Mucosa of stomach (tissue), 1 donor: ENCODE measurements around the gene ABAT.
A peak's percentile ranks its signal among the peaks of the same experiment; 100 is the strongest.

Source experiments
- H3K27me3 ChIP-seq: one replicate; pipeline ENCODE4 v1.7.0; 2013; ENCODE audit warnings: mild to moderate bottlenecking, low read length; ENCODE audit not compliant: control insufficient read depth, insufficient read depth
- H3K36me3 ChIP-seq: one replicate; pipeline ENCODE4 v1.7.0; 2013; ENCODE audit warnings: low read length; ENCODE audit not compliant: control insufficient read depth, insufficient read depth
- H3K4me1 ChIP-seq: one replicate; pipeline ENCODE4 v1.7.0; 2013; ENCODE audit warnings: mild to moderate bottlenecking, low read length; ENCODE audit not compliant: control insufficient read depth, insufficient read depth
- H3K4me3 ChIP-seq: one replicate; pipeline ENCODE4 v1.7.0; 2013; ENCODE audit warnings: low read length
- H3K9ac ChIP-seq: one replicate; pipeline ENCODE4 v1.7.0; 2013; ENCODE audit warnings: mild to moderate bottlenecking, low read length, moderate library complexity
- H3K9me3 ChIP-seq: one replicate; pipeline ENCODE4 v1.7.0; 2013; ENCODE audit warnings: mild to moderate bottlenecking, low read length, moderate library complexity; ENCODE audit not compliant: control insufficient read depth
- donor health status: Pancreatic carcinoma.

The ABAT gene

DNA sequence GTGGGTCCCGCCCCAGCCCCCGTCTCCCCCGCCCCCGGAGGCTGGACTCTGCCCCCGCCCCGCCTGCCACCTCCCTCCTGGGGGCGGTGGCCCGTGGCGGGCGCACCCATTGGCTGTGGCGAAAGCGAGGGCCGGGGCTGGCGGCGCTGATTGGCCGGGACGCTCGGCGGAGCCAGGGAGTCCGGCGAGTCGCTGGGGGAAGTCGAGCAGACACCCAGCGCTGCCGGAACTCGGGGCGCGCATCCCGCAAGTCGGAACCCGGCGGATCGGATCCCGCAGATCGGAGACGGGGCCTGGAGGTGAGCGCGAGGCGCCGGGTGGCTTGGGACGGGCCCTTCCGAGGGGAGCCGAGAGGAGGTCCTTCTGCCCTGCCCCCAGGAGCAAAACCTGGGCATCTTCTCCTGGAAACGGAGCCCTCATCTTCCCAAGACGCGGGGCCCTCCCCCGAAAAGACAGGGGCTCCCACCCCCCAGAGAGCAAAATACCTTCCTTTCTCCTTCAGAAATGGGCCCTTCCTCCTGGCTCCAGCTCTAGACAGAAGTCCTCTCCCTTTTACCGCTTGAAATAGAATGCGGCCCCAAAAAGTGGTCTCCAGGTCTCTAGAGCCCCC is at the start of gene ABAT:
TSS of gene ABAT (plus strand) at position 205 of the 610 bp plus-strand sequence. CDS start 61,123 bp downstream, outside the sequence.
- Histone ChIP-seq H3K27me3 (no peaks in the 10 kb centered on the region), H3K4me3 (peak within 1 kb of the TSS; percentile 71), H3K9ac (peak within 1 kb of the TSS; percentile 83), H3K36me3 (no peaks in the 10 kb centered on the region), H3K9me3 (no peaks in the 10 kb centered on the region), H3K4me1 (peaks cover 31% of the 10 kb centered on the region)

- no peak overlapping the region for H3K9ac ChIP-seq
- no peaks in the 10 kb centered on the region for H3K27me3 ChIP-seq
- peaks cover 8% of the 10 kb centered on the region for H3K4me1 ChIP-seq
- no peak overlapping the region for H3K4me3 ChIP-seq
- H3K9me3 ChIP-seq, result no peaks in the 10 kb centered on the region
- H3K36me3 ChIP-seq, result peaks cover 23% of the 10 kb centered on the region
These were observed 48.8 kb upstream of the ABAT start for GRCh38 chr16:8625491-8626087.

- H3K9ac ChIP-seq, result no peak overlapping the region
- no peaks in the 10 kb centered on the region for H3K9me3 ChIP-seq
- peaks cover 28% of the 10 kb centered on the region for H3K36me3 ChIP-seq
- peaks cover 7% of the 10 kb centered on the region for H3K4me1 ChIP-seq
- no peaks in the 10 kb centered on the region for H3K27me3 ChIP-seq
- H3K4me3 ChIP-seq, result no peak overlapping the region
These were observed 47.5 kb upstream of the ABAT start for GRCh38 chr16:8626946-8627345.

- Histone ChIP-seq H3K9me3 (no peaks in the 10 kb centered on the region), H3K4me3 (no peak overlapping the region), H3K4me1 (peaks cover 2% of the 10 kb centered on the region), H3K36me3 (peaks cover 29% of the 10 kb centered on the region), H3K9ac (no peak overlapping the region), H3K27me3 (no peaks in the 10 kb centered on the region)
These were observed 47.0 kb upstream of the ABAT start for GRCh38 chr16:8627456-8627855.

- Histone ChIP-seq H3K36me3 (peaks cover 29% of the 10 kb centered on the region), H3K27me3 (no peaks in the 10 kb centered on the region), H3K4me1 (no peaks in the 10 kb centered on the region), H3K4me3 (no peak overlapping the region), H3K9me3 (no peaks in the 10 kb centered on the region), H3K9ac (no peak overlapping the region)
These were observed 45.3 kb upstream of the ABAT start for GRCh38 chr16:8628981-8629725.

GRCh38 chr16:8630255-8630953 is 44.0 kb upstream of the ABAT start:
- no peak overlapping the region for H3K9ac ChIP-seq
- H3K27me3 ChIP-seq, result no peaks in the 10 kb centered on the region
- no peaks in the 10 kb centered on the region for H3K9me3 ChIP-seq
- no peak overlapping the region for H3K4me3 ChIP-seq
- H3K36me3 ChIP-seq, result peaks cover 33% of the 10 kb centered on the region
- no peaks in the 10 kb centered on the region for H3K4me1 ChIP-seq

DNA sequence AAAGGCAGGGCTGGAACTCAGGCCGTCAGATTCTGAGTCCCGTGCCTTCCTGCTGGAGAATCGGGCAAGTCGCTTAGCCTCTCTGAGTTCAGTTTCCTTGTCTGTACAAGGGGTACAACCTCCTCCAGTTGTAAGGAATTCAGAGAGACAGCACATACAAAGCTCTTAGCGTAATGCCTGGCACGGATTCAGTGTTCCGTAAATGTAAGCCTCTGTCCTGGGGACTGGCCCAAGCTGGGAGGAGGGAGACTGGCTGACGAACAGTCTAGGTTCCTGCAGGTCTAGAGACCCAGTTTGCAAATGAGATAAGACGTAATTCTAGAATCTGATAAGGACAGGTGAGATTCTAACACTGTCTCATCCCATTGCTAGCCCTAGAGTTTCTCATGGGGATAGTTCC is 43.0 kb upstream of the ABAT start:
- Histone ChIP-seq H3K4me1 (no peaks in the 10 kb centered on the region), H3K36me3 (peaks cover 35% of the 10 kb centered on the region), H3K4me3 (no peak overlapping the region), H3K27me3 (no peaks in the 10 kb centered on the region), H3K9me3 (no peaks in the 10 kb centered on the region), H3K9ac (no peak overlapping the region)

DNA sequence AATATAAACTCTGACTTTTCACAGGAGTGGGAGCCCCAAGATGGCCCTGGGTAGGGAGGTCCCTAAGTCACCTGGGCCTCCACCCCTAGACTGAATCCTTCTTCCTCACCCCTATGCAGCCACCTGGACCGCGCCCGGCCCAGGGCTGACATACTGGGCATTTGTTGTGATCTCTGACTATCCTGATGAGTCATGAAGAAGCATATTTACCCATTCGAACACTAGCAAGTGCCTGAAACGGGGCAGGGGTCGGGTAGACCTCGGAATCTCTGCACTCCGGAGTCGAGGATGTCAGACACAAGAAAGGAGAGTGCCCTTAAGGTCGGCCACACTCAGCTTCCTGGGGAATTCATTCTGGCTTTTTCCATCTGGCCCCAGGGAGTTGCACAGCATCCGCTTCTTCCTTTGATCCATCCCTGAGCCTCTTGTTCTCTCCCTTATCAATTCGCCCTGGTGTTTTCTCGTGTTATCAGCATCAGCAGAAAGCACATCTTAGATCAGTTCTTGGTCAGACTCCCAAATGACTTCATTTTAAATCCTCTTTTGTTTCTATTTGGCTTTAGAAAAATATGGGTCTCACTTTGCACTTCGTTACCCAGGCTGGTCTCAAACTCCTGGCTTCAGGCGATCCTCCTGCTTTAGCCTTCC is 42.5 kb upstream of the ABAT start:
- no peaks in the 10 kb centered on the region for H3K9me3 ChIP-seq
- H3K36me3 ChIP-seq, result peaks cover 35% of the 10 kb centered on the region
- no peak overlapping the region for H3K4me3 ChIP-seq
- H3K4me1 ChIP-seq, result no peaks in the 10 kb centered on the region
- no peaks in the 10 kb centered on the region for H3K27me3 ChIP-seq
- H3K9ac ChIP-seq, result no peak overlapping the region

DNA sequence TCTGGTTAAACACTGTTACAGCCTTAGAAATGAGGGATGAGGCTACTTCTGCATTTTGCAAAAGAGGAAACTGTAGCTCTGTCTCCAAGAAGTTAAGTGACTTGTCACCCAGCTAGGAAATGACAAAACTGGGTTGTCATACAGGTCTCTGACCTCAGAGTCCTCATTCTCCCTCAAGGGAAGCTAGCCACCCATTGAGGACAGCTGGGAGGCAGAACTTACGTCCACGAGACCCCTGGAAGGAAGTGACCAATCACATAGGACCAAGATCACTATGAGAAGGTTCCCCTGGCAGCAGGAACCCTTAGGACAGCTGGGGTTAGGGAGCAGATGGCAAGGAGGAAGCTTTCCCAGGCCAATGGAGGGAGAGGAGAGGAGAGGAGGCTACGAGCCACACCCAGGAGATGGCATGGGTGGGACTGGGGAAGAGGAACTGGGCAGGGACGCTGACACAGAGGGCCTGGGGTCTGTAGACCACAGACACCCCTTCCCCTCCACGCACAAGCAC is 41.7 kb upstream of the ABAT start:
- Histone ChIP-seq H3K36me3 (peaks cover 35% of the 10 kb centered on the region), H3K4me1 (no peaks in the 10 kb centered on the region), H3K4me3 (no peak overlapping the region), H3K9me3 (no peaks in the 10 kb centered on the region), H3K9ac (no peak overlapping the region), H3K27me3 (no peaks in the 10 kb centered on the region)

DNA sequence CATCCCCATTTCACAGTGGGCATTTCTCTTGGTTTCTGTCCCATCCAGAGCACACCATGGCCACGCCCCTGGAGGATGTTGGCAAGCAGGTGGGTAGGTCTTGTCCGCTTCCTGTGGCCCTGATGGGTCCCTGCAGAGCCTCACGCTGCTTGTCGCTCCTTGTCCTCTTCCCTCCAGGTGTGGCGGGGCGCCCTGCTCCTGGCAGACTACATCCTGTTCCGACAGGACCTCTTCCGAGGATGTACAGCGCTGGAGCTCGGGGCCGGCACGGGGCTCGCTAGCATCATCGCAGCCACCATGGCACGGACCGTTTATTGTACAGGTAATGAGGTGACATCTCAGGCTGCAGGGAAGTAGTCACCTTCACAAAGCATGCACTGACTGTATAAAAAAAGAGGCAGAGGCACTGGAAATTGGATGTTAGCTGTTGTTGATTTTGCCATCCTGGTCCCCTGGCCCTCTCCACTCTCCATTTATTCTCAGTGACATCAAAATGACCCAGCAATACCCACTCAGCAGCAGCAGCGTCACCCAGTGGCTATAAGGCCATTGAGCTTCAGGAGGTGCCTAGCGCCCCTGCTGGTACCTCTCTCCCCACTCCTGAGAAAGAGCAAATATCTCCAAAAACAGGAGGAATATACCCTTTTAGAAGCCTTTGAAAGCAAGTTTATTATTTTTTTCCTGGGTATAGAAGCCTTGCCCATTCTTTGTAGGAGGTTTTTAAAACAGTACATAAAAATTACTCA is 39.3 kb upstream of the ABAT start:
- H3K9me3 ChIP-seq, result no peaks in the 10 kb centered on the region
- peaks cover 16% of the 10 kb centered on the region for H3K36me3 ChIP-seq
- no peak overlapping the region for H3K4me3 ChIP-seq
- H3K4me1 ChIP-seq, result no peaks in the 10 kb centered on the region
- H3K9ac ChIP-seq, result no peak overlapping the region
- no peaks in the 10 kb centered on the region for H3K27me3 ChIP-seq

DNA sequence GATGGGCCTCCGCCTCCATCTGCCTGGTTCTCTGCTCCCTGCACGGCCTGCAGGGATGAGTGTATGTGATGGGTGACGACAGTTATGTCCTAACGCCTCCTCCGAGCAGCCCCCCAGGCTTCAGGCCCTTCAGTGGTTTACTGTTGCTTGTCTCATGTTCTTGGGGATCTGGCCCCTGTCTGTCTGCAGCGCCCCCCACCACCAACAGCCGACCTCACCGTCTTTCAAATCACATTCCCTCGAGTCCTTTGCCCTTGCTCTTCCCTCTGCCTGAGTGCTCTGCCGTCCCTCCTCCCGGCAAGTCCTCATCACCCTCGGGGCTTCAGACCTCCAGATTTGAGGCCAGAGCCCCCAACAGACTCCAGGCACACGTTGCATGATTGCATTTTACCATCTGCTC is 34.7 kb upstream of the ABAT start:
- Histone ChIP-seq H3K4me3 (no peak overlapping the region), H3K36me3 (peaks cover 18% of the 10 kb centered on the region), H3K9me3 (no peaks in the 10 kb centered on the region), H3K4me1 (no peaks in the 10 kb centered on the region), H3K9ac (no peak overlapping the region), H3K27me3 (no peaks in the 10 kb centered on the region)
